Measurements from ENCODE around the gene SGF29.
"Not testable (repeated sequence)": the region's sequence is repeated elsewhere in the genome, so short reads cannot be mapped to it uniquely, and the experiment has no call there.

The SGF29 gene

GRCh38 chr16:28575446-28576109 lies 21.9 kb downstream of the SGF29 start:
- DNase-seq (ENCODE audit: low read depth in 1 of 2, low spot score in 1 of 2), result no peak
- no peak for TF ChIP-seq JUND (IDR thresholded peaks at IDR 0.05; ENCODE audit: low read depth)
- in situ Hi-C loops (cut with HindIII; ENCODE audit: low pct_unique_long_range_greater_than_20kb, low sequenced_read_pairs), result no loop called here

- TF ChIP-seq JUND (IDR thresholded peaks at IDR 0.05; ENCODE audit: low read depth), result no peak
- DNase-seq (ENCODE audit: low read depth in 1 of 2, low spot score in 1 of 2), result no peak
- in situ Hi-C loops (cut with HindIII; ENCODE audit: low pct_unique_long_range_greater_than_20kb, low sequenced_read_pairs), result no loop called here
Measured at GRCh38 chr16:28580726-28581315, 27.1 kb downstream of the SGF29 start.

GRCh38 chr16:28585674-28586073 lies 32.0 kb downstream of the SGF29 start:
- TF ChIP-seq JUND (IDR thresholded peaks at IDR 0.05; ENCODE audit: low read depth), result no peak
- in situ Hi-C loops (cut with HindIII; ENCODE audit: low pct_unique_long_range_greater_than_20kb, low sequenced_read_pairs), result no loop called here
- no peak for DNase-seq (ENCODE audit: low read depth in 1 of 2, low spot score in 1 of 2)

GRCh38 chr16:28586466-28586865 lies 32.7 kb downstream of the SGF29 start:
- peak; percentile 37 to 48 for DNase-seq (ENCODE audit: low read depth in 1 of 2, low spot score in 1 of 2)
- in situ Hi-C loops (cut with HindIII; ENCODE audit: low pct_unique_long_range_greater_than_20kb, low sequenced_read_pairs), result no loop called here
- no peak for TF ChIP-seq JUND (IDR thresholded peaks at IDR 0.05; ENCODE audit: low read depth)

- in situ Hi-C loops (cut with HindIII; ENCODE audit: low pct_unique_long_range_greater_than_20kb, low sequenced_read_pairs), result no loop called here
- no peak for TF ChIP-seq JUND (IDR thresholded peaks at IDR 0.05; ENCODE audit: low read depth)
- DNase-seq (ENCODE audit: low read depth in 1 of 2, low spot score in 1 of 2), result peak in 1 of 2 experiments; percentile 25
Measured at GRCh38 chr16:28587386-28587785, 33.7 kb downstream of the SGF29 start.

- in situ Hi-C loops (cut with HindIII; ENCODE audit: low pct_unique_long_range_greater_than_20kb, low sequenced_read_pairs), result no loop called here
- DNase-seq (ENCODE audit: low read depth in 1 of 2, low spot score in 1 of 2), result no peak
- TF ChIP-seq JUND (IDR thresholded peaks at IDR 0.05; ENCODE audit: low read depth), result no peak
Measured at GRCh38 chr16:28589069-28589468, 35.3 kb downstream of the SGF29 start.

- no peak for TF ChIP-seq JUND (IDR thresholded peaks at IDR 0.05; ENCODE audit: low read depth)
- no peak for DNase-seq (ENCODE audit: low read depth in 1 of 2, low spot score in 1 of 2)
- in situ Hi-C loops (cut with HindIII; ENCODE audit: low pct_unique_long_range_greater_than_20kb, low sequenced_read_pairs), result no loop called here
Measured at GRCh38 chr16:28589930-28590329, 36.2 kb downstream of the SGF29 start.

- no peak for DNase-seq (ENCODE audit: low read depth in 1 of 2, low spot score in 1 of 2)
- TF ChIP-seq JUND (IDR thresholded peaks at IDR 0.05; ENCODE audit: low read depth), result no peak
- in situ Hi-C loops (cut with HindIII; ENCODE audit: low pct_unique_long_range_greater_than_20kb, low sequenced_read_pairs), result no loop called here
Measured at GRCh38 chr16:28590384-28591340, 36.9 kb downstream of the SGF29 start.

- no peak for TF ChIP-seq JUND (IDR thresholded peaks at IDR 0.05; ENCODE audit: low read depth)
- in situ Hi-C loops (cut with HindIII; ENCODE audit: low pct_unique_long_range_greater_than_20kb, low sequenced_read_pairs), result no loop called here
Measured at GRCh38 chr16:28591355-28591754, 37.6 kb downstream of the SGF29 start.

GRCh38 chr16:28592511-28592910 lies 38.8 kb downstream of the SGF29 start:
- DNase-seq (ENCODE audit: low read depth in 1 of 2, low spot score in 1 of 2), result no peak
- TF ChIP-seq JUND (IDR thresholded peaks at IDR 0.05; ENCODE audit: low read depth), result no peak
- in situ Hi-C loops (cut with HindIII; ENCODE audit: low pct_unique_long_range_greater_than_20kb, low sequenced_read_pairs), result no loop called here

More at GRCh38 chr16:28591355-28591754, 37.6 kb downstream of the SGF29 start:
- DNase-seq (ENCODE audit: low read depth in 1 of 2, low spot score in 1 of 2), result no peak

GRCh38 chr16:28592979-28593553 lies 39.3 kb downstream of the SGF29 start:
- TF ChIP-seq JUND (IDR thresholded peaks at IDR 0.05; ENCODE audit: low read depth), result no peak
- in situ Hi-C loops (cut with HindIII; ENCODE audit: low pct_unique_long_range_greater_than_20kb, low sequenced_read_pairs), result no loop called here
- no peak for DNase-seq (ENCODE audit: low read depth in 1 of 2, low spot score in 1 of 2)

- DNase-seq (ENCODE audit: low read depth in 1 of 2, low spot score in 1 of 2); in situ Hi-C loops (cut with HindIII; ENCODE audit: low pct_unique_long_range_greater_than_20kb, low sequenced_read_pairs): not testable (repeated sequence)
Measured at GRCh38 chr16:28595451-28595850, 41.7 kb downstream of the SGF29 start.

All from T47D (cell line).